GM19455 (cell line): Measurements from ENCODE around the gene MRFAP1L1.

Experiments
- ATAC-seq: cut with Tn5 transposase; IDR thresholded peaks from one replicate; pipeline ENCODE4 v1.9.1; 2021; ENCODE audit not compliant: unreplicated experiment

Gene MRFAP1L1

GRCh38 chr4:6663596-6664393, 45.9 kb downstream of the MRFAP1L1 start:
- no peak for ATAC-seq

GRCh38 chr4:6662591-6662990, 47.1 kb downstream of the MRFAP1L1 start:
- ATAC-seq = no peak

GRCh38 chr4:6660430-6660829, 49.2 kb downstream of the MRFAP1L1 start:
- ATAC-seq = no peak

- no peak for ATAC-seq
Measured at GRCh38 chr4:6659897-6660296, 49.8 kb downstream of the MRFAP1L1 start.

GRCh38 chr4:6658597-6659075, 51.0 kb downstream of the MRFAP1L1 start:
- no peak for ATAC-seq

GRCh38 chr4:6658209-6658595, 51.5 kb downstream of the MRFAP1L1 start:
- ATAC-seq = no peak
